Measurements from ENCODE around the gene NDUFAF2.
"Not testable (repeated sequence)": the region's sequence is repeated elsewhere in the genome, so short reads cannot be mapped to it uniquely, and the experiment has no call there.

NDUFAF2 gene

DNA sequence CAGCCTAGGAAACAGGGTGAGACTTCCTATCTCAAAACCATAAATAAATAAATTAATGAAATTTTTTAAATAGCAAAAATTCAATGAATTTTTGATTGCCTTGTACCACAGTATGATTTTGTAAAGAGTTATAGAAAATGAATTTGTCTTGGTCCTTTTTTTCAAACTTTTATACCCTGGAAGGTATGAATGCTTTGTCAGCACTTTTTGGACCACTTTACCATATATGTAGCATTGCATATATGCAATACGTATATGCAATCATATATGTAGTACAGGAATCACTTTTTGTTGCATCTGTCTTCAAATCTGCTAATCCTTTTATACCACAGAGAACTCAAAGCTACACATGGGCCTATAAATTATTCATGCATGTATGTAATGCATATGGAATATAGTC is 226.5 kb downstream of the NDUFAF2 start:
- no peak for DNase-seq

DNA sequence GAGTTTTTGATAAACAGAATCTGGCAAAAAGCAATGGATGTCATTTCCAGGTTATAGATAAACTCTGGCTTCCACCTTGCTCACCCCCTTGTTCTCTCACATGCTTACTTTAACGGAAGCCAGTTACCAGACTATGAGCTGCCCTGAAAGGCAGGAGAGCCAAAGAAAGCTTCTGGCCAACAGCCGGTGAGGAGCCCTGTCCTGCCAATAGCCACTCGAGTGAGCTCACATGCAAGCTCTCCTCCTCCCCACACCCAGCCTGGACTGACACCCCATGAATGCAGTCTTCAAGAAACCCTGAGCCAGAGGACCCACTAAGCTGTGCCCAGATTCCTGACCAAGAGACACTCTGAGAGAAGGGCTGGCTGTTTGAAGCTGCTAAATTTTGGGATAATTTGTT is 231.6 kb downstream of the NDUFAF2 start:
- DNase-seq = no peak

DNA sequence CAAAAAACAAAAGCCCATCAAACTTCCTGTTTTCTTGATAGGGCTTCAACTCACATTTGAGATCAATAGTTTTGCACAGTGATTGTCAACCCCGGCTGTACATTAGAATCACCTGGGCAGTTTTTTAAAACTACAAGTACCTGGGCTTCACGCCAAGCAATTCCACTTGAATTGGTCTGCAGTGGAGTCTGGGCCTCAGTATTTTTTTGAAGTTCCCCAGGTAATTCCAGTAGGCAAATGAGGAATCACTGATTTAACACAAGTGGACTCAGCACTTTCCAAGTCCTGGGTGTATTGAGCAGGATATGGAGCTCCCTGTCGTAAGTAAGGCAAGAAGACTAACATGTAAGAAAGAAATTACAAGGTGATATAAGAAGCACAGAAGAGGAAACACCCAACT is 232.1 kb downstream of the NDUFAF2 start:
- no peak for DNase-seq

DNA sequence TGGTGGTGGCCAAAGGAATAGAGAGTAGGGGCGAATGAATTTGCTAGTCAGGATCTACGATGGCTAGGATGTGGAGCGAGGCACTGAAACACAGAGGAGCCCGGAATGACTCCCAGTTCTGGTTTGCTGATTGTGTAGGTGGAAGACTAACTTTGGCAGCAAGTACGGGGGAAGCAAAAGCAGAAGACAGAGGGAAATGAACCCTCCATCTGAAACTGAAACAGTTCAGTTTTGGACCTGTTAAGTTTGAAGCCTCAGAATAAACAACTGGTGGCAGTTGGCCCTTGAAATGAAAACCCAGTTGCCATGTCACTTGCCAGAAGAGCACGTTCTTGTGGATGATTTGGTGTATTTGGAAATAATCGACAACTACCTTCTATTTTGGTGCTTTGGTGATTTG is 232.7 kb downstream of the NDUFAF2 start:
- no peak for DNase-seq

DNA sequence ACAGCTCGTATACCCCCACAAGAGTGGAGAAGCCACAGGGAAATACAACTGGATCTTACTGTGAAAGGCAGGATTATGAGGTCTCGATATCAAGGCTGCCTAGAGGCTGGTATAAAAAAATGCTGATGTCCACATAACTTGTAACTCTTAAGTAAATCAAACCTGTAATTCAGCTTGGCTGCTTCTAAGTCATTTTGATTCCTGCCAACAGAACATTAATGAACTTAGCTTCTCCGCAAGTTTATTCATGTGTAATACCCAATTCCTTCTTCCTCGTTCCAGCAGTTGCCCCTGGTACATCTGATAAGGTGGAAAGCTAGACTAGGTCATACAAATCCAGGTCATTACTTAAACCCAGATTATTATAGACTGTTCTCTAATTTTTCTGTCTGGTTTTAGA is 233.7 kb downstream of the NDUFAF2 start:
- DNase-seq = no peak

DNA sequence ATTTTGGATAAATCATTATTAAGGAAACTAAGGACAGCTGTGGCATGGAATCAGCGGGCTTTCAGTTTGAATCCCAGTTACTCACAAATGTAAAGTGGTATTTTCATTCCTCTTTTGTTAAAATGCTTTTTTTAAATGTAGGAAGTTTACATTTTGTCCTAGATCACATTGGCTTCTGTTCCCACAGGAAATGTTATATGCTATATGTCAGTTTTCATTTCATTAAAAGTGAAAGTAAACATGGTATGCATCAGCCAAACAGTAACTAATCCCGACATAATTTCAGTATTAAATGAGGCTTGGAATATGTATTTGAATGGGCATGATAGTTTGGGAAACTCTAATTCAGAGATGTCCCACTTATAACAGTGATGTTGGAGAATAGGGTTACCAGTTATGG is 235.9 kb downstream of the NDUFAF2 start:
- no peak for DNase-seq

DNA sequence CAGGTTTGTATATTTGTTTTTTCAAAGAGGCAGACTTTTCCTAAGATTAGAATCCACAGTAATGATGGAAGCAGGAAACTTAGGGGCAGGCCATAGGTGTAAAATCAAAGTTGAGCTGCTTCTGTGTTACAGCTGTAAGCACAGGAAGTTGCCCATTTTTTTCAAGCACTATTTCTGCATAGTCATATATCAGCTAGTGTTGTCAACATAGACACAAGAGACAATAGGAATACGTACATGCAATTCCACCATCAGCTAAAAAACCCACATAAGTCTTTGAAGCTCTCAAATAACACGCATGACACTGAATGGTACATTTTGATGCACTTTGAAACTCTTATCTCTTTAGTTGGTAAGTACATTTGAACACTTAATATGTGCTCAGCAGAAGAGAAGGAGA is 237.4 kb downstream of the NDUFAF2 start:
- DNase-seq = no peak

DNA sequence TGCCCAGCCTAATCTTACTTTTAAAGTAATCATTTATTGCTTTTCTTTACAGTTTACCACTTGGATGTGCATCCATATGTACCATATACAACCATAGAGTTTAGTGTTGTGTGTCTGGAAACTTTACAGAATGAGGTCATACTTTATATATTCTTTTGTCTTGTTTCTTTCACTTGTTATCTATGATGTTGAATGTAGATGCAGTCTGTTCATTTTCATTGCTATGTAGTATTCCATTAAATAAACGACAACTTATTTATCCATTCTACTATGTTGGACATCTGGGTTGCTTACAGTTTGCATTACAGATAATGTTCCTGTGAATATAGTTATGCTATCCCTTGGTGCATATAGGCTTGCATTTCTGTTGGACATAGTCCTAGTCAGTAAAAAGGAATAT is 238.5 kb downstream of the NDUFAF2 start:
- DNase-seq = no peak

DNA sequence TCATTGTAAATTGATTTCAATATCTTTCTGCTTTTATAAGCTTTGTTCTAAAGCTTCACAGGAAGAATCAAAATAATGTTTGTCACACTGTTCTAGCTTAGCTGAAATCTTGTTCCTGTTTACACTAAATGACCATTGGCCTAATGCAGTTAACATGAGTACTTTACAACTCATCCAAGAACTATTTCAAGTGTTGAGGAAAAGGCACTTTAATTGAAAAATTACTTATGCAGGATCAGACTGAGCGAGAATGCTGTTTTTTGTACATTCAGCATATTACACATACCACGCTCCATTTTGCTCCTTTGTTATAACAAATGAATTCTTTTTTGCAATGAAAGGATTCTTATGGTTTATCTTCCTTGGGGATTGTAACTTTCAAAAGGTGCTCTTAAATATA is 239.7 kb downstream of the NDUFAF2 start:
- no peak for DNase-seq

DNA sequence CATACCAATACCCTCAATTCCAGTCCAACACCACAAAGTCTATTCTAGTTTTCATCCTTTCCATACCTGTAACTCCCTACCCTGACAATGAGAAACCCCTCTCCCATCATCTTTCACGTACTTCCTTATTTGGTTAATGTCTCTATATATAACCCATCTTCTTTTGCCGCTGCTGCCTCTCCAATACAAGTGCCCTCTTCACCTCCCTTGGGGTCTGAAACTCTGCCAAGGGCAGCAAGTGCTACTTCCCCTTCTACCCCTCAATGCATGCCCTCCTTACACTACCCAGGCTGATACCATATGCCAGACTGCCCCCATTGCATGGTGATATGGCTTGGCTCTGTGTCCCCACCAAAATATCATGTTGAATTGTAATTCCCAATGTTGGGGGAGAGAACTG is 241.6 kb downstream of the NDUFAF2 start:
- DNase-seq = no peak

DNA sequence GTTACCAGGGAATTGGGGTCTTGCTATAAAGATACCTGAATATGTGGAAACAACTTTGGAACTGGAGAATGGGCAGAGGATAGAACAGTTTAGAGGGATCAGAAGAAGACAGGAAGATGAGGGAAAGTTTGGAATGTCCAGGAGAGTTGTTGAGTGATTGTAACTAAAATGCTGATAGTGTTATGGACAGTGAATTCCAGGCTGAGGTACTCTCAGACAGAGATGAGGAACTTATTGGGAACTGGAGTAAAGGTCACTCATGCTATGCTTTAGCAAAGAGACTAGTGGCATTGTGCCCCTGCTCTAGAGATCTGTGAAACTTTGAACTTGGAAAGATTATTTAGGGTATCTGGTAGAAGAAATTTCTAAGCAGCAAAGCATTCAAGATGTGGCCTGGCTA is 242.3 kb downstream of the NDUFAF2 start:
- not testable (repeated sequence) for DNase-seq

DNA sequence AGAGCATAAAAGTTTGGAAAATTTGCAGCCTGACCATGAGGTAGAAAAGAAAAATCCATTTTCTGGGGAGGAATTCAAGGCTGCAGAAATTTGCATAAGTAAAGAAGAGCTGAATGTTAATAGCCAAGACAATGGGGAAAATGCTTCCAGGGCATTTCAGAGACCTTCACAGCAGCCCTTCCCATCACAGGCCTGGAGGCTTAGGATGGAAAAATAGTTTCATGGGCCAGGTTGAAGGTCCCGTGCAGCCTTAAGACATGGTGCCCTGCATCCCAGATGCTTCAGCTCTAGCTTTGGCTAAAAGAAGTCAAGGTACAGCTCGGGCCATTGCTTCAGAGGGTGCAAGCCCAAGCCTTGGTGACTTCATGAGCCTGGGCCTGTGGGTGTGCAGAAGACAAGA is 242.8 kb downstream of the NDUFAF2 start:
- not testable (repeated sequence) for DNase-seq

DNA sequence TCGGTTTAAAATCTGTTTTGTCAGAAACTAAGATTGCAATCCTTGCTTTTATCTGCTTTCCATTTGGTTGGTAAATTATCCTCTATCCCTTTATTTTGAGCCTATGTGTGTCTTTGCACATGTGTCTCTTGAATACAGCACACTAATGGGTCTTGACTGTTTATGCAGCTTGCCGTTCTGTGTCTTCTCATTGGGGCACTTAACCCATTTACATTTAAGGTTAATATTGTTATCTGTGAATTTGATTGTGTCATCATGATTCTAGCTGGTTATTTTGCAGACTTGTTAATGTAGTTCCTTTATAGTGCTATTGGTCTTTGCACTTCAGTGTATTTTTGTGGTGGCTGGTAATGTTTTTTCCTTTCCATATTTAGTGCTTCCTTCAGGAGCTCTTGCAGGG is 253.6 kb downstream of the NDUFAF2 start:
- no peak for DNase-seq

DNA sequence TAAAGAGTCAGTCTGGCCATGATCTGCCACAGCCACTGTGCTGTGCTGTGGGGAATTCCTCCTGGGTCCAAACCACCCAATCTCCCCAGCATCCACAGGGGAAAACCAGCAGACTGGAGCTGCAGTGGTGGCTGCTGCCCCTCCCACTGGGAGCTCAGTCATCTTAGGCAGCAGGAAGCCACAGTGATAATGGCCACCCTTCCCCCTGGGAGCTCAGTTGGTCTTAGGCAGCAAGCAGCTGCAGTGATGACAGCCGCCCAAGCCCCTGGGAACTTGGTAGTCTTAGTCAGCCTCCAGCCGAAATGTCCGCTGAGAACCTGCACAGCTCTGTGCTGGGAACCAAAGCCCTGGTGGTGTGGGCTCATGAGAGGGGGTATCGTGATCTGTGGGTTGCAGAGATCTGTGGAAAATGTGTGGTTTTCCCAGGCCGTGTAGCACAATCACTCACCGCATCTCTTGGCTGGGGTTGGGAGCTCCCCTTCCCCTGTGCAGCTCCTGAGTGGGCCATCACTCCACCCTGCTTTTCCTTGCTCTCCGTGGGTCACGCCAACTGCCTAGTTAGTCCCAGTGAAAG is 255.7 kb downstream of the NDUFAF2 start:
- no peak for DNase-seq

DNA sequence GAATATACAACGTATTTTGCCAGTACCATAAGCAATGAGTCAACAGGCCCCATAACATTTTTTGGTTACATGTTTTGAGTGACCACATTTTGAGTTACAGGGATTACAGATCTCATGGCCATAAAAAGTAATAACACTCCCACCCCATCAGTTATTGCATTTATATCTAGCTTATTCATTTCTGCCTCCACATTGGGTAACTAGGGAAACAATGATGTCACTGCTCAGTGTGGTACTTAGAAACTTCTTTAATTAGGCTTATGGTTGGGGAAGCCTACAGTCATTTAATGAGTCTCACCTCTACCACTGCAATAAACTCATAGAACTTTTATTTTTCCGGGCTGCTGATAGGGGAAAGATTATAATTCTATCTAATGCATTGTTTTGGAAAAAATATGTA is 257.2 kb downstream of the NDUFAF2 start:
- no peak for DNase-seq
